Lower leg skin (tissue), 3 donors: ENCODE data around the gene PNCK.

Experiments used
- POLR2A ChIP-seq, 2 donors: fragments of 450-650 bp; IDR thresholded peaks; one replicate each; pipeline ENCODE4 v1.6.1; 2016 to 2017; ENCODE audit warnings: antibody characterized with exemption in 2 of 2, mild to moderate bottlenecking in 1 of 2, moderate library complexity in 1 of 2
- TF ChIP-seq, protein P1 (sequence below), 3 donors: fragments of 450-650 bp; IDR thresholded peaks; one replicate each; pipeline ENCODE4 v1.5.1; 2016; ENCODE audit warnings: antibody characterized with exemption in 3 of 3, mild to moderate bottlenecking in 3 of 3, moderate library complexity in 2 of 3

DNA sequence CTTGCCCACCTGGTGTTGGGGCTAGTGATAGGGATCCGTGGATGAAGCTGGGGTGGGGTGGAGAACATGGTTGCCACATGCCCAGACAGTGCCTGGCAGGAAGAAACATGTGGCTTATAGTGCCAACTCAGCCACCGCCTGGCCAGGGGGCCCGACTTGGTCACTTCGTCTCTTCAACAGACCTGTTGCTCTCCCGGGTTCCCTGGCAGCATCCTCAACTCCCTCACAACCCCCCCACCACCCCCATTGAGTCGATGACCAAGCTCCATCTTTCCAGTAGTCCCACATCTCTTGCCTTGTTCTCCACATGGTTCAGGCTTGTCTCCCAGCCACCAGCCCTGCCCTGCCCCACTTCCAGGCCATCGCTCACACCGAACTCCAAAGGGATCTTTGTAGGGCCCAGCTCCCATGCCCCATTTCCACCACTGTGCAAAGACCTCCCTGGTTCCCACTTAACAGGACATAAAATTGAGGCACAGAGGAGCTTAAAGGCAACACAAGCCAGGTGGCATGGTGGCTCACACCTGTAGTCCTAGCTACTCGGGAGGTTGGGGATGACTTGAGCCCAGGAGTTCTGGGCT lies 7.8 kb downstream of the PNCK start:
- TF ChIP-seq, protein P1, sequence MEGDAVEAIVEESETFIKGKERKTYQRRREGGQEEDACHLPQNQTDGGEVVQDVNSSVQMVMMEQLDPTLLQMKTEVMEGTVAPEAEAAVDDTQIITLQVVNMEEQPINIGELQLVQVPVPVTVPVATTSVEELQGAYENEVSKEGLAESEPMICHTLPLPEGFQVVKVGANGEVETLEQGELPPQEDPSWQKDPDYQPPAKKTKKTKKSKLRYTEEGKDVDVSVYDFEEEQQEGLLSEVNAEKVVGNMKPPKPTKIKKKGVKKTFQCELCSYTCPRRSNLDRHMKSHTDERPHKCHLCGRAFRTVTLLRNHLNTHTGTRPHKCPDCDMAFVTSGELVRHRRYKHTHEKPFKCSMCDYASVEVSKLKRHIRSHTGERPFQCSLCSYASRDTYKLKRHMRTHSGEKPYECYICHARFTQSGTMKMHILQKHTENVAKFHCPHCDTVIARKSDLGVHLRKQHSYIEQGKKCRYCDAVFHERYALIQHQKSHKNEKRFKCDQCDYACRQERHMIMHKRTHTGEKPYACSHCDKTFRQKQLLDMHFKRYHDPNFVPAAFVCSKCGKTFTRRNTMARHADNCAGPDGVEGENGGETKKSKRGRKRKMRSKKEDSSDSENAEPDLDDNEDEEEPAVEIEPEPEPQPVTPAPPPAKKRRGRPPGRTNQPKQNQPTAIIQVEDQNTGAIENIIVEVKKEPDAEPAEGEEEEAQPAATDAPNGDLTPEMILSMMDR (IDR thresholded peaks at IDR 0.05), result no peak
- no peak for TF ChIP-seq POLR2A (IDR thresholded peaks at IDR 0.05)
